BJ (cell line): ENCODE data around the gene MPHOSPH8. TPM values are rescaled to one million over a fixed set of nuclear protein-coding genes. Genes with fewer than 3 reads are reported as not detected.
"Not testable (repeated sequence)": the region's sequence is repeated elsewhere in the genome, so short reads cannot be mapped to it uniquely, and the experiment has no call there.

Experiments
- CTCF ChIA-PET: fragments of 350-600 bp; formaldehyde crosslinking; extraction: SDS; loops from one replicate; lab custom pipeline; 2021; ENCODE audit warnings: antibody characterized with exemption, inconsistent platforms; lab: Yijun Ruan, JAX
- POLR2A ChIA-PET: fragments of 300-600 bp; sonication (Branson Sonifier 250); formaldehyde crosslinking; extraction: SDS; loops from one replicate; lab custom pipeline; 2021; ENCODE audit warnings: antibody characterized with exemption; lab: Charles Lee
- DNase-seq: peaks from one replicate; pipeline ENCODE4 v3.0.0-alpha.2; 2011; ENCODE audit warnings: low read depth
- H3K27me3 ChIP-seq: 2 replicates; pipeline ENCODE4 v1.6.0; 2011; ENCODE audit warnings: low read length; ENCODE audit not compliant: control insufficient read depth, insufficient read depth
- H3K36me3 ChIP-seq: 2 replicates; pipeline ENCODE4 v1.5.1; 2011; ENCODE audit warnings: low read length; ENCODE audit not compliant: control insufficient read depth, insufficient read depth
- H3K4me3 ChIP-seq: 2 replicates; pipeline ENCODE4 v1.5.1; 2011; ENCODE audit warnings: low read depth, mild to moderate bottlenecking, control low read depth, low read length
- CTCF ChIP-seq: IDR thresholded peaks from 2 replicates; pipeline ENCODE4 v1.5.1; 2011; ENCODE audit warnings: low read depth, mild to moderate bottlenecking, control low read depth, inconsistent platforms, low read length, moderate library complexity; ENCODE audit not compliant: insufficient read depth
- polyA plus RNA-seq: library from polyadenylated mRNA; depleted of rRNA; stranded (reverse); fragments of >200 nt; gene quantifications from 2 replicates; pipeline ENCODE4 v1.2.3, GENCODE V29; 2011

Gene MPHOSPH8
- polyA plus RNA-seq, 1 experiment, result 12.3 TPM

- TF ChIP-seq CTCF, result no peak
- no peak overlapping the region for H3K4me3 ChIP-seq
- no peaks in the 10 kb centered on the region for H3K27me3 ChIP-seq
- no peaks in the 10 kb centered on the region; the same call in 1 of the 2 replicates for H3K36me3 ChIP-seq
- no peak for DNase-seq
- POLR2A ChIA-PET, result no interaction called here
- CTCF ChIA-PET, result no interaction called here
These were observed 62.4 kb downstream of the MPHOSPH8 start for GRCh38 chr13:19695829-19696228.

GRCh38 chr13:19700963-19701362, 67.5 kb downstream of the MPHOSPH8 start:
- H3K36me3 ChIP-seq, H3K4me3 ChIP-seq, H3K27me3 ChIP-seq, DNase-seq, POLR2A ChIA-PET, CTCF ChIA-PET: not testable (repeated sequence)

GRCh38 chr13:19701619-19702018, 68.2 kb downstream of the MPHOSPH8 start:
- CTCF ChIA-PET, H3K27me3 ChIP-seq, H3K4me3 ChIP-seq, H3K36me3 ChIP-seq, POLR2A ChIA-PET, DNase-seq: not testable (repeated sequence)

GRCh38 chr13:19704256-19704655, 70.8 kb downstream of the MPHOSPH8 start:
- H3K4me3 ChIP-seq, H3K27me3 ChIP-seq, H3K36me3 ChIP-seq, DNase-seq, CTCF ChIA-PET, POLR2A ChIA-PET: not testable (repeated sequence)

- POLR2A ChIA-PET, H3K4me3 ChIP-seq, DNase-seq, H3K27me3 ChIP-seq, CTCF ChIA-PET, H3K36me3 ChIP-seq: not testable (repeated sequence)
These were observed 75.6 kb downstream of the MPHOSPH8 start for GRCh38 chr13:19709039-19709438.

GRCh38 chr13:19709782-19710181, 76.3 kb downstream of the MPHOSPH8 start:
- POLR2A ChIA-PET, CTCF ChIA-PET, DNase-seq, H3K36me3 ChIP-seq, H3K27me3 ChIP-seq, H3K4me3 ChIP-seq: not testable (repeated sequence)

GRCh38 chr13:19713186-19713965, 79.9 kb downstream of the MPHOSPH8 start:
- no peaks in the 10 kb centered on the region for H3K36me3 ChIP-seq
- no peak for TF ChIP-seq CTCF
- ChIA-PET POLR2A (no interaction called here), CTCF (no interaction called here)
- H3K27me3 ChIP-seq, result no peaks in the 10 kb centered on the region
- H3K4me3 ChIP-seq, result no peak overlapping the region
- no peak for DNase-seq

- ChIA-PET CTCF (no interaction called here), POLR2A (no interaction called here)
- Histone ChIP-seq H3K27me3 (no peaks in the 10 kb centered on the region), H3K36me3 (no peaks in the 10 kb centered on the region), H3K4me3 (no peak overlapping the region)
- no peak for DNase-seq
- TF ChIP-seq CTCF, result no peak
These were observed 86.6 kb downstream of the MPHOSPH8 start for GRCh38 chr13:19720039-19720438.
